ENCODE measurements around the gene SLC25A3.

Gene SLC25A3

GRCh38 chr12:98644712-98645571 lies 51.5 kb downstream of the SLC25A3 start, which contains the start of the genes APAF1 and IKBIP:
Gene APAF1 (plus strand): TSS chr12:98645290. CDS start chr12:98648360, 3,070 bp downstream.
Gene IKBIP (minus strand): TSS chr12:98644788. CDS start chr12:98644701, 87 bp downstream.
- FAIRE-seq, result no peak
- peak; percentile 73 for DNase-seq (ENCODE audit: insufficient read length, low spot score)
- TF ChIP-seq, protein P1, sequence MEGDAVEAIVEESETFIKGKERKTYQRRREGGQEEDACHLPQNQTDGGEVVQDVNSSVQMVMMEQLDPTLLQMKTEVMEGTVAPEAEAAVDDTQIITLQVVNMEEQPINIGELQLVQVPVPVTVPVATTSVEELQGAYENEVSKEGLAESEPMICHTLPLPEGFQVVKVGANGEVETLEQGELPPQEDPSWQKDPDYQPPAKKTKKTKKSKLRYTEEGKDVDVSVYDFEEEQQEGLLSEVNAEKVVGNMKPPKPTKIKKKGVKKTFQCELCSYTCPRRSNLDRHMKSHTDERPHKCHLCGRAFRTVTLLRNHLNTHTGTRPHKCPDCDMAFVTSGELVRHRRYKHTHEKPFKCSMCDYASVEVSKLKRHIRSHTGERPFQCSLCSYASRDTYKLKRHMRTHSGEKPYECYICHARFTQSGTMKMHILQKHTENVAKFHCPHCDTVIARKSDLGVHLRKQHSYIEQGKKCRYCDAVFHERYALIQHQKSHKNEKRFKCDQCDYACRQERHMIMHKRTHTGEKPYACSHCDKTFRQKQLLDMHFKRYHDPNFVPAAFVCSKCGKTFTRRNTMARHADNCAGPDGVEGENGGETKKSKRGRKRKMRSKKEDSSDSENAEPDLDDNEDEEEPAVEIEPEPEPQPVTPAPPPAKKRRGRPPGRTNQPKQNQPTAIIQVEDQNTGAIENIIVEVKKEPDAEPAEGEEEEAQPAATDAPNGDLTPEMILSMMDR (IDR thresholded peaks at IDR 0.05; ENCODE audit: insufficient read depth, missing control alignments), result no peak

- TF ChIP-seq, protein P1 (IDR thresholded peaks at IDR 0.05; ENCODE audit: insufficient read depth, missing control alignments), result no peak
- DNase-seq (ENCODE audit: insufficient read length, low spot score), result no peak
- no peak for FAIRE-seq
Observed at GRCh38 chr12:98645572-98646067, 52.1 kb downstream of the SLC25A3 start.

DNA sequence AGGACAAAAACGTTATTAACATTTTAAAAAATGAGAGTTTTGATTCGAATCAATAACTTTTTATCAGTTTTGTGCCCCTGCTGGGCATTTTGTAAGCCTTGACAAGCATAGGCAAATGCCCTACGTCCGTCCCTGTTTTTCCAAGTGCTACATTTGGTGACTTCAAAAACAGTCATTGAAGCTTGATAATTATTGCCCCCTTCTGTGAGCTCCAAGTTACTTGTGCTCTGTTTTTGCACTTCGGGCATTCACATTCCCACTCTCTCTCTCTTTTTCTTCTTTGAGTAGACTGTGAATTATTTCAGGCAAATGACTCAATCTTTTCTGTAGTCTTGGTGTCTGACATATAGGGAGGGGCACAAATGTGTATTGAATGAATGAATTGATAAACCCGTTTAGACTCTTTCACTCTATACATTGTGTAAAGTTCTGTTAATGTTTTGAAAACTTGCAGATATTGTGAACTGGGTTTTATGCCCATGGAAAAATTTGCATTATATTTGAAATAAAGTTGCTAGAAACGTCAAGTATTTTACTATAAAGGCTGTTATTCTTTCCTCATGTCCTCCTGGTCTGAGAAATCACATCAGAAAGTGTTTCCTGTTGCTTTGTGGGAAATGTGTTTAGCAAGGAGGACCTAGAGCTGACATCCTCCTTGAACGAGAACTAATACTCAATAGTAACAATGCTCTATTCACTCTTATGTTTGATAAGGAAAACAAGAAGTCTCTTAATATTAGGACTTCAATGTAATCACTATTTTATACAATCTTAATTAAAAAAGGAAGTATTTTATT lies 53.0 kb downstream of the SLC25A3 start:
- FAIRE-seq (no peak), DNase-seq (ENCODE audit: insufficient read length, low spot score) (no peak)
- TF ChIP-seq, protein P1 (IDR thresholded peaks at IDR 0.05; ENCODE audit: insufficient read depth, missing control alignments), result no peak

DNA sequence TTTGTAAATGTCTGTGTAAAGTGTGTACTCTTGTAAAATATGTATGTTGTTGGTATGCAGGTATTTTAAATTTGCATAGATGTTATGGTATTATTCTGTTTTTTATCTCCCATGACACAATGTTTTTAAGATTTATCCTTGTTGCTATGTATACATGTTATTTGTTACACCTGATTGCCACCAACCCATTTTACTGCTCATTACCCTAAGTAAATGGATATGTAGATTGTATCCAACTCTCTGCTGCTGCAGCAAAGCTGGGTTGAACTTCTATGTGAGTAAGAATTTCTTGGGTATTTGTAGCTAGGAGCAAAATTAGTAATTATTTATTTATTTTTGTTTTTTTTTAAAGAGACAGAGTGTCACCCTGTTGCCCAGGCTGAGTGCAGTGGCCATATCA lies 57.8 kb downstream of the SLC25A3 start:
- FAIRE-seq, result no peak
- DNase-seq (ENCODE audit: insufficient read length, low spot score), result no peak
- TF ChIP-seq, protein P1 (IDR thresholded peaks at IDR 0.05; ENCODE audit: insufficient read depth, missing control alignments), result no peak

DNA sequence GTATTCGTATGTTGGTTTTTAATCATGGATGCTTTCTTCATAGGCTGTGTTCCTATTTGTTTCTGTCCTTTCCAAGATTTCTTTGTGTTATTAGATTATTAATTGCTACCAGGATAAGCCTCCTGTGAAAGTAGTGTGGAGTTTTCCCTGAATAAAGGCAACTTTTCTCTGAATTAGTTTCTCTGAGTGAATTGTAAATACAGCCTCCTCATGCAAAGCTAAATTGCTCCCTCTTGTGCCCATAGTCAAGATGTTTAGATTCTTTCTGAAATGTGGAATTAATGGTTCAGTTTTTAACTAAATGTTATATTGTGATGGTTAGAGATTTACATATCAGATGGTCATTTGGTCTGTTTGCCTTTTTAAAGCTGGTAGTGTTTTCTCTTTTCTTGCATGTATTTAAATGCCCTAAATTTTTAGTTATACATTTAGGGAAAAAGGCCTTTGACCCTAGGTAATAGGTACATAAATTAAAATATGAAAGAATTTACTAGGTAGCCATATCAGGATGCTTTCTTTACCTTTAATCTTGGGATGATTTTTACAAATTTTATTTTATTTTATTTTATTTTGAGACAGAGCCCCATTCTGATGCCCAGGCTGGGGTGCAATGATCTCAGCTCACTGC lies 60.5 kb downstream of the SLC25A3 start:
- FAIRE-seq (peak; percentile 77), DNase-seq (ENCODE audit: insufficient read length, low spot score) (no peak)
- TF ChIP-seq, protein P1 (IDR thresholded peaks at IDR 0.05; ENCODE audit: insufficient read depth, missing control alignments), result peak; percentile 89
